A549 (cell line): ENCODE data around the gene ALPG. TPM values are rescaled to one million over a fixed set of nuclear protein-coding genes. Genes with fewer than 3 reads are reported as not detected.

Experiments
- ATAC-seq, 2 experiments: fragments of 200-7000 bp in 1 of 2; fragments of >200 bp in 1 of 2; cut with Nextera tagmentation in 1 of 2; cut with Tn5 transposase in 1 of 2; 3 replicates each; pipeline versions ENCODE4 v1.8.0 to v1.9.1; 2018 to 2020; ENCODE audit warnings: mild to moderate bottlenecking in 1 of 2, moderate library complexity in 1 of 2
- CTCF ChIA-PET: fragments of 300-600 bp; sonication (Branson Sonifier 250); formaldehyde crosslinking; extraction: SDS; loops from one replicate; lab custom pipeline; 2021; ENCODE audit warnings: antibody characterized with exemption, inconsistent platforms; lab: Yijun Ruan, JAX
- POLR2A ChIA-PET: fragments of 350-600 bp; formaldehyde crosslinking; extraction: SDS; loops from one replicate; lab custom pipeline; 2021; ENCODE audit warnings: antibody characterized with exemption, inconsistent platforms; lab: Yijun Ruan, JAX
- DNase-seq, 2 experiments: peaks; one replicate each; pipeline versions ENCODE4 v3.0.0 to v3.0.0-alpha.2; 2011 to 2016; ENCODE audit warnings: low read depth in 1 of 2, low spot score in 1 of 2
- FAIRE-seq: peaks from 2 replicates; lab custom pipeline; 2011; peaks lifted over from hg19 to GRCh38; lab: Jason Lieb, UNC
- H3K27ac ChIP-seq, 2 experiments: fragments of >200 bp; sonication (Bioruptor Twin); formaldehyde crosslinking; 3 replicates each; pipeline ENCODE4 v1.5.1; 2016 to 2017
- H3K4me1 ChIP-seq: fragments of >200 bp; sonication (Bioruptor Twin); formaldehyde crosslinking; 3 replicates; pipeline ENCODE4 v1.6.1; 2016
- H3K4me2 ChIP-seq: fragments of >200 bp; sonication (Bioruptor Twin); formaldehyde crosslinking; 3 replicates; pipeline ENCODE4 v1.6.1; 2016
- H3K4me3 ChIP-seq: fragments of >200 bp; sonication (Bioruptor Twin); formaldehyde crosslinking; 3 replicates; pipeline ENCODE4 v1.5.1; 2016
- H3K9me3 ChIP-seq: fragments of >200 bp; sonication (Bioruptor Twin); formaldehyde crosslinking; 3 replicates; pipeline ENCODE4 v1.6.1; 2016
- CBX8 ChIP-seq: fragments of 200-600 bp; sonication (generic); IDR thresholded peaks from 2 replicates; pipeline ENCODE4 v1.6.1; 2016
- CEBPB ChIP-seq, 2 experiments: fragments of >200 bp in 1 of 2; sonication (Bioruptor Twin) in 1 of 2; formaldehyde crosslinking in 1 of 2; IDR thresholded peaks; 2 replicates each; pipeline ENCODE4 v1.6.1; 2012 to 2016
- EHF ChIP-seq: fragments of 250-450 bp; sonication (Bioruptor Pico); IDR thresholded peaks from 2 replicates; pipeline ENCODE4 v1.5.0; 2020; ENCODE audit warnings: mild to moderate bottlenecking
- ESRRA ChIP-seq: fragments of 150-350 bp; IDR thresholded peaks from 2 replicates; pipeline ENCODE4 v1.6.1; 2014; ENCODE audit warnings: mild to moderate bottlenecking, low read length, borderline replicate concordance
- FOSL2 ChIP-seq, 2 experiments: fragments of 450-650 bp in 1 of 2; fragments of >200 bp in 1 of 2; sonication (Bioruptor Twin) in 1 of 2; formaldehyde crosslinking; IDR thresholded peaks; 2 replicates each; pipeline versions ENCODE4 v1.5.0 to v1.6.1; 2016 to 2020; ENCODE audit warnings: mild to moderate bottlenecking in 1 of 2, moderate library complexity in 1 of 2
- HDAC2 ChIP-seq: fragments of 200-600 bp; sonication (generic); IDR thresholded peaks from 2 replicates; pipeline ENCODE4 v1.6.1; 2016
- HOXB13 ChIP-seq: fragments of 250-450 bp; sonication (Bioruptor Pico); IDR thresholded peaks from 2 replicates; pipeline ENCODE4 v1.5.0; 2020; ENCODE audit warnings: low read depth, mild to moderate bottlenecking, moderate library complexity
- KDM5A ChIP-seq: fragments of 200-600 bp; sonication (generic); IDR thresholded peaks from 2 replicates; pipeline ENCODE4 v1.6.1; 2016; ENCODE audit warnings: antibody characterized with exemption, mild to moderate bottlenecking
- MAFK ChIP-seq: fragments of 450-650 bp; IDR thresholded peaks from 2 replicates; pipeline ENCODE4 v1.6.1; 2014; ENCODE audit not compliant: partially characterized antibody
- MAZ ChIP-seq: fragments of 150-350 bp; IDR thresholded peaks from 2 replicates; pipeline ENCODE4 v1.6.1; 2014; ENCODE audit warnings: antibody characterized with exemption, low read depth, low read length, borderline replicate concordance
- MYC ChIP-seq: IDR thresholded peaks from 2 replicates; pipeline ENCODE4 v1.6.1; 2012; ENCODE audit warnings: mild to moderate bottlenecking, inconsistent platforms, low read length, improper control_type of control experiment, borderline replicate concordance
- NPAS2 ChIP-seq: fragments of 250-450 bp; sonication (Bioruptor Pico); IDR thresholded peaks from 2 replicates; pipeline ENCODE4 v1.8.0; 2022; ENCODE audit warnings: mild to moderate bottlenecking, moderate library complexity, borderline replicate concordance
- NR3C1 ChIP-seq: fragments of >200 bp; sonication (Bioruptor Twin); formaldehyde crosslinking; IDR thresholded peaks from 3 replicates; pipeline ENCODE4 v1.6.1; 2017
- RFX5 ChIP-seq: fragments of 450-650 bp; IDR thresholded peaks from 2 replicates; pipeline ENCODE4 v1.7.1; 2014; ENCODE audit warnings: antibody characterized with exemption, mild to moderate bottlenecking, moderate library complexity
- SREBF2 ChIP-seq: fragments of 450-650 bp; IDR thresholded peaks from 2 replicates; pipeline ENCODE4 v1.6.1; 2014; ENCODE audit warnings: mild to moderate bottlenecking, moderate library complexity
- ZC3H11A ChIP-seq: fragments of 450-650 bp; IDR thresholded peaks from 2 replicates; pipeline ENCODE4 v1.6.1; 2014; ENCODE audit warnings: antibody characterized with exemption, mild to moderate bottlenecking
- WGBS: methylation state at CpG from one replicate; pipeline ENCODE4 v1.1.6; 2017; ENCODE audit errors: missing lambda C conversion rate; 5-methylcytosine and 5-hydroxymethylcytosine counted together
- polyA plus RNA-seq, 4 experiments: library from polyadenylated mRNA; depleted of rRNA in 3 of 4; stranded (reverse); fragments of >200 nt; fragmentation: RNase III in 1 of 4; extraction: RNeasy Plus Mini Kit Qiagen cat#74134 plus additional on column Dnase treatment in 1 of 4; gene quantifications; 2 replicates in 3 of 4; 3 replicates in 1 of 4; pipeline ENCODE4 v1.2.3, GENCODE V29; 2011 to 2017
- TF ChIP-seq, protein P1 (sequence below): fragments of 250-450 bp; sonication (Bioruptor Pico); IDR thresholded peaks from 2 replicates; pipeline ENCODE4 v1.5.0; 2021; ENCODE audit warnings: mild to moderate bottlenecking, moderate library complexity, borderline replicate concordance
- TF ChIP-seq, protein P2 (sequence below): fragments of >200 bp; sonication (Bioruptor Twin); formaldehyde crosslinking; IDR thresholded peaks from 3 replicates; pipeline ENCODE4 v1.5.1; 2016
- TF ChIP-seq, protein P3 (sequence below): fragments of >200 bp; sonication (Bioruptor Twin); formaldehyde crosslinking; IDR thresholded peaks from 3 replicates; pipeline ENCODE4 v1.6.1; 2016
- TF ChIP-seq, protein P4 (sequence below): fragments of 250-450 bp; sonication (Bioruptor Pico); IDR thresholded peaks from 2 replicates; pipeline ENCODE4 v1.5.0; 2020; ENCODE audit warnings: low read depth, mild to moderate bottlenecking, moderate library complexity
- TF ChIP-seq, protein P5 (sequence below): IDR thresholded peaks from 2 replicates; pipeline ENCODE4 v1.6.1; 2012

ALPG gene
- polyA plus RNA-seq, 2 of the 4 experiments (the other 2 are of a cell fraction), result 0.04 to 0.18 TPM

DNA sequence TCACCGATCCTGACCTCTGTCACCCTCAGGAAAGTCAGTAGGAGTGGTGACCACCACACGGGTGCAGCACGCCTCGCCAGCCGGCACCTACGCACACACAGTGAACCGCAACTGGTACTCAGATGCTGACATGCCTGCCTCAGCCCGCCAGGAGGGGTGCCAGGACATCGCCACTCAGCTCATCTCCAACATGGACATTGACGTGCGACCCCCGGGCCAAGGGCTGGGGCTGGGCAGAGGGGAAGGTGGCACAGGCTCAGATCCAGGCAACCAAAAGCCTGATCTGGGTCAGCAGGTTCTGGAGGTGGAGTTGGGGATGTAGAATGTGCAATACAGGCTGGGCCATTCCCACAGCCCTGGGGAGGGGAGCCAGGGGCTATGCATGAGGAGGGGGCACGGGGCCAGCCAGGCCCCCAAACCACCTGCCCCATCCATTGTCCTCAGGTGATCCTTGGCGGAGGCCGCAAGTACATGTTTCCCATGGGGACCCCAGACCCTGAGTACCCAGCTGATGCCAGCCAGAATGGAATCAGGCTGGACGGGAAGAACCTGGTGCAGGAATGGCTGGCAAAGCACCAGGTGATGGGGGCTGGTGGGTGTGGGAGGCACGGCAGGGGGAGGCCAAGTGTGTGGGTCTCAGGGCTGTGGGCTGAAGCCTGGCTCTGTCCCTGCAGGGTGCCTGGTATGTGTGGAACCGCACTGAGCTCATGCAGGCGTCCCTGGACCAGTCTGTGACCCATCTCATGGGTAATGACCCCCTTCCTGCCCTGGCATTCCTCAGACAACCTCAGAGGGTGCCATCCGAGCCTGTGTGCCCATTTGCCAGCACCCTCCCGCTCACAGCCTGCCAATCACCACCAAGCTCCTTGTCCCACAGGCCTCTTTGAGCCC is 50.7 kb downstream of the ALPG start:
- CTCF ChIA-PET, result interaction anchor here (0.6 to 2.3 kb wide), 8 partner anchors 7 to 551 kb away, joined by 3 to 8 read pairs (median 4); partner anchors contain the start of gene PRSS56
- DNase-seq (no peak), ATAC-seq (no peak)
- Histone ChIP-seq H3K4me3 (no peak overlapping the region), H3K4me1 (no peaks in the 10 kb centered on the region)
- TF ChIP-seq MAZ (no peak), MAFK (no peak), NR3C1 (no peak), ESRRA (no peak), MYC (no peak), CEBPB (IDR thresholded peaks at IDR 0.05) (no peak), EHF (no peak), HDAC2 (no peak), ZC3H11A (no peak), NPAS2 (CRISPR knock-in tag) (no peak)
- TF ChIP-seq, protein P1, sequence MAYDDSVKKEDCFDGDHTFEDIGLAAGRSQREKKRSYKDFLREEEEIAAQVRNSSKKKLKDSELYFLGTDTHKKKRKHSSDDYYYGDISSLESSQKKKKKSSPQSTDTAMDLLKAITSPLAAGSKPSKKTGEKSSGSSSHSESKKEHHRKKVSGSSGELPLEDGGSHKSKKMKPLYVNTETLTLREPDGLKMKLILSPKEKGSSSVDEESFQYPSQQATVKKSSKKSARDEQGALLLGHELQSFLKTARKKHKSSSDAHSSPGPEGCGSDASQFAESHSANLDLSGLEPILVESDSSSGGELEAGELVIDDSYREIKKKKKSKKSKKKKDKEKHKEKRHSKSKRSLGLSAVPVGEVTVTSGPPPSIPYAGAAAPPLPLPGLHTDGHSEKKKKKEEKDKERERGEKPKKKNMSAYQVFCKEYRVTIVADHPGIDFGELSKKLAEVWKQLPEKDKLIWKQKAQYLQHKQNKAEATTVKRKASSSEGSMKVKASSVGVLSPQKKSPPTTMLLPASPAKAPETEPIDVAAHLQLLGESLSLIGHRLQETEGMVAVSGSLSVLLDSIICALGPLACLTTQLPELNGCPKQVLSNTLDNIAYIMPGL (CRISPR knock-in tag), result no peak
- TF ChIP-seq, protein P2, sequence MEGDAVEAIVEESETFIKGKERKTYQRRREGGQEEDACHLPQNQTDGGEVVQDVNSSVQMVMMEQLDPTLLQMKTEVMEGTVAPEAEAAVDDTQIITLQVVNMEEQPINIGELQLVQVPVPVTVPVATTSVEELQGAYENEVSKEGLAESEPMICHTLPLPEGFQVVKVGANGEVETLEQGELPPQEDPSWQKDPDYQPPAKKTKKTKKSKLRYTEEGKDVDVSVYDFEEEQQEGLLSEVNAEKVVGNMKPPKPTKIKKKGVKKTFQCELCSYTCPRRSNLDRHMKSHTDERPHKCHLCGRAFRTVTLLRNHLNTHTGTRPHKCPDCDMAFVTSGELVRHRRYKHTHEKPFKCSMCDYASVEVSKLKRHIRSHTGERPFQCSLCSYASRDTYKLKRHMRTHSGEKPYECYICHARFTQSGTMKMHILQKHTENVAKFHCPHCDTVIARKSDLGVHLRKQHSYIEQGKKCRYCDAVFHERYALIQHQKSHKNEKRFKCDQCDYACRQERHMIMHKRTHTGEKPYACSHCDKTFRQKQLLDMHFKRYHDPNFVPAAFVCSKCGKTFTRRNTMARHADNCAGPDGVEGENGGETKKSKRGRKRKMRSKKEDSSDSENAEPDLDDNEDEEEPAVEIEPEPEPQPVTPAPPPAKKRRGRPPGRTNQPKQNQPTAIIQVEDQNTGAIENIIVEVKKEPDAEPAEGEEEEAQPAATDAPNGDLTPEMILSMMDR, result no peak
- TF ChIP-seq, protein P3, sequence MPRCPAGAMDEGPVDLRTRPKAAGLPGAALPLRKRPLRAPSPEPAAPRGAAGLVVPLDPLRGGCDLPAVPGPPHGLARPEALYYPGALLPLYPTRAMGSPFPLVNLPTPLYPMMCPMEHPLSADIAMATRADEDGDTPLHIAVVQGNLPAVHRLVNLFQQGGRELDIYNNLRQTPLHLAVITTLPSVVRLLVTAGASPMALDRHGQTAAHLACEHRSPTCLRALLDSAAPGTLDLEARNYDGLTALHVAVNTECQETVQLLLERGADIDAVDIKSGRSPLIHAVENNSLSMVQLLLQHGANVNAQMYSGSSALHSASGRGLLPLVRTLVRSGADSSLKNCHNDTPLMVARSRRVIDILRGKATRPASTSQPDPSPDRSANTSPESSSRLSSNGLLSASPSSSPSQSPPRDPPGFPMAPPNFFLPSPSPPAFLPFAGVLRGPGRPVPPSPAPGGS, result no peak
- TF ChIP-seq, all 56 proteins: peak for 0
- WGBS, result 56% methylated on average over 12 of the region's 21 CpGs
- H3K27ac ChIP-seq, result no peak overlapping the region
- no peaks in the 10 kb centered on the region for H3K9me3 ChIP-seq
- FAIRE-seq, result no peak
- no peak overlapping the region for H3K4me2 ChIP-seq
- POLR2A ChIA-PET, result no interaction called here

DNA sequence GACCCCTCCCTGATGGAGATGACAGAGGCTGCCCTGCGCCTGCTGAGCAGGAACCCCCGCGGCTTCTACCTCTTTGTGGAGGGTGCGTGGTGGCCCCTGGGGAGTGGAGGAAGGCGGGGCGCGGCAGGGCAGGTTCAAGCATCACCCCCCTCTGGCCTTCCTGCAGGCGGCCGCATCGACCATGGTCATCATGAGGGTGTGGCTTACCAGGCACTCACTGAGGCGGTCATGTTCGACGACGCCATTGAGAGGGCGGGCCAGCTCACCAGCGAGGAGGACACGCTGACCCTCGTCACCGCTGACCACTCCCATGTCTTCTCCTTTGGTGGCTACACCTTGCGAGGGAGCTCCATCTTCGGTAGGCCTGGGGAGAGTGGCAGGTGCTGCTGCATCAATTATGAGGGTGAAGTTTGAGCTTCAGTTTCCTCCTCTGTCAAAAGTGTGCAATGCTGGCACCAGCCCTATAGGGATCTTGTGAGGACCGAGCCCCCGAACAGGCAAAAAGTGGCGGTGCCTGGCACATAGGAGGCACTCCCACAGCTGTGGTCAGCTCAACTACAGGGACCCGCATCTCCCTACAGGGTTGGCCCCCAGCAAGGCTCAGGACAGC is 51.5 kb downstream of the ALPG start:
- Histone ChIP-seq H3K4me2 (no peak overlapping the region), H3K4me1 (no peaks in the 10 kb centered on the region), H3K9me3 (no peaks in the 10 kb centered on the region), H3K27ac (no peak overlapping the region)
- DNase-seq (no peak), ATAC-seq (no peak), FAIRE-seq (no peak)
- ChIA-PET CTCF (interaction anchor here (1.2 to 2.3 kb wide), 3 partner anchors 11 to 62 kb away, joined by 5 to 7 read pairs (median 6); partner anchors contain the start of gene PRSS56), POLR2A (no interaction called here)
- WGBS, result 56% methylated on average over 18 of the region's 25 CpGs
- TF ChIP-seq, protein P4, sequence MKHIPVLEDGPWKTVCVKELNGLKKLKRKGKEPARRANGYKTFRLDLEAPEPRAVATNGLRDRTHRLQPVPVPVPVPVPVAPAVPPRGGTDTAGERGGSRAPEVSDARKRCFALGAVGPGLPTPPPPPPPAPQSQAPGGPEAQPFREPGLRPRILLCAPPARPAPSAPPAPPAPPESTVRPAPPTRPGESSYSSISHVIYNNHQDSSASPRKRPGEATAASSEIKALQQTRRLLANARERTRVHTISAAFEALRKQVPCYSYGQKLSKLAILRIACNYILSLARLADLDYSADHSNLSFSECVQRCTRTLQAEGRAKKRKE (CRISPR knock-in tag), result no peak
- TF ChIP-seq SREBF2 (no peak), HOXB13 (CRISPR knock-in tag) (no peak), FOSL2 (IDR thresholded peaks at IDR 0.05) (no peak), FOSL2 (CRISPR knock-in tag; IDR thresholded peaks at IDR 0.05) (no peak), CBX8 (no peak), KDM5A (no peak), NR3C1 (no peak), RFX5 (no peak)
- TF ChIP-seq, protein P5, sequence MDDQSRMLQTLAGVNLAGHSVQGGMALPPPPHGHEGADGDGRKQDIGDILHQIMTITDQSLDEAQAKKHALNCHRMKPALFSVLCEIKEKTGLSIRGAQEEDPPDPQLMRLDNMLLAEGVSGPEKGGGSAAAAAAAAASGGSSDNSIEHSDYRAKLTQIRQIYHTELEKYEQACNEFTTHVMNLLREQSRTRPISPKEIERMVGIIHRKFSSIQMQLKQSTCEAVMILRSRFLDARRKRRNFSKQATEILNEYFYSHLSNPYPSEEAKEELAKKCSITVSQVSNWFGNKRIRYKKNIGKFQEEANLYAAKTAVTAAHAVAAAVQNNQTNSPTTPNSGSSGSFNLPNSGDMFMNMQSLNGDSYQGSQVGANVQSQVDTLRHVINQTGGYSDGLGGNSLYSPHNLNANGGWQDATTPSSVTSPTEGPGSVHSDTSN, result no peak
- TF ChIP-seq, all 56 proteins: peak for 0
- H3K4me3 ChIP-seq, result no peak overlapping the region
